Activated T-helper 17 cell treated with anti-CD3 and anti-CD28 coated beads, Interleukin-2, amount 50 U/mL, for 72 hours (primary cell): ENCODE measurements around the gene REV3L. TPM values are rescaled to one million over a fixed set of nuclear protein-coding genes. Genes with fewer than 3 reads are reported as not detected.
A peak's percentile ranks its signal among the peaks of the same experiment; 100 is the strongest.
"Not testable (repeated sequence)": the region's sequence is repeated elsewhere in the genome, so short reads cannot be mapped to it uniquely, and the experiment has no call there.

Source experiments
- ATAC-seq: fragments of 150-1000 bp; cut with Tn5 transposase; replicated peaks from 2 replicates; pipeline ENCODE4 v1.10.0; 2021; ENCODE audit warnings: mild to moderate bottlenecking, moderate library complexity
- H3K27ac Mint-ChIP-seq: one replicate; pipeline ENCODE4 v1.8.0; 2022; ENCODE audit warnings: mixed read lengths
- H3K27me3 Mint-ChIP-seq: one replicate; pipeline ENCODE4 v1.8.0; 2022; ENCODE audit warnings: mixed read lengths
- H3K36me3 Mint-ChIP-seq: one replicate; pipeline ENCODE4 v1.8.0; 2022; ENCODE audit warnings: low read depth, mild to moderate bottlenecking, mixed read lengths
- H3K4me1 Mint-ChIP-seq: one replicate; pipeline ENCODE4 v1.8.0; 2022; ENCODE audit warnings: mixed read lengths
- H3K4me3 Mint-ChIP-seq: one replicate; pipeline ENCODE4 v1.8.0; 2022; ENCODE audit warnings: mild to moderate bottlenecking, mixed read lengths
- H3K9me3 Mint-ChIP-seq: one replicate; pipeline ENCODE4 v1.8.0; 2022; ENCODE audit warnings: mixed read lengths
- total RNA-seq, 2 donors: library from RNA; stranded (reverse); gene quantifications; one replicate each; pipeline ENCODE4 v1.2.3, GENCODE V29; 2022

Gene REV3L
- total RNA-seq, 2 donors from 2014 or later = 20.7 to 23.7 TPM

- Mint-ChIP-seq H3K4me3 (peak overlapping the region; percentile 79), H3K27me3 (peaks cover 11% of the 10 kb centered on the region), H3K9me3 (no peaks in the 10 kb centered on the region), H3K27ac (peak overlapping the region; percentile 86), H3K36me3 (peaks cover 2% of the 10 kb centered on the region), H3K4me1 (peaks cover 12% of the 10 kb centered on the region)
- no peak for ATAC-seq
Observed at GRCh38 chr6:111258615-111259088, 224.4 kb downstream of the REV3L start.

DNA sequence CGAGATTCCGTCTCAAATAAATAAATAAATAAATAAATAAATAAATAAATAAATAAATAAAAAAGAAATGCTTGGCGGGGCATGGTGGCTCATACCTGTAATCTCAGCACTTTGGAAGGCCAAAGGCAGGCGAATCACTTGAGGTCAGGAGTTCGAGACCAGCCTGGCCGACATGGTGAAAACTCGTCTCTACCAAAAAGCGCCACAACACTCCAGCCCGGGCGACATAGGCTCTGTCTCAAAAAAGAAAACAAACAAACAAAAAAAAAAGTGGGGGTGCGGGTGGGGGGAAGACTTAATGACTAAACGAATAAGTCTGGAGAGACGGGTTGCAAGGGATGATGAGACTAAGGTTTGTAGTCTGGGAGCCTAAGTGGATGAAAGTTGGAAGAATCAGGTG, 225.0 kb downstream of the REV3L start:
- ATAC-seq = no peak
- Mint-ChIP-seq H3K27me3 (peaks cover 15% of the 10 kb centered on the region), H3K36me3 (no peaks in the 10 kb centered on the region), H3K4me3 (peak overlapping the region; percentile 79), H3K4me1 (peaks cover 11% of the 10 kb centered on the region), H3K9me3 (no peaks in the 10 kb centered on the region), H3K27ac (peak overlapping the region; percentile 86)

- peaks cover 15% of the 10 kb centered on the region for H3K27me3 Mint-ChIP-seq
- no peak overlapping the region for H3K4me3 Mint-ChIP-seq
- H3K9me3 Mint-ChIP-seq = no peaks in the 10 kb centered on the region
- H3K4me1 Mint-ChIP-seq = peaks cover 11% of the 10 kb centered on the region
- H3K27ac Mint-ChIP-seq = no peak overlapping the region
- no peaks in the 10 kb centered on the region for H3K36me3 Mint-ChIP-seq
- ATAC-seq = no peak
Observed at GRCh38 chr6:111256646-111257045, 226.4 kb downstream of the REV3L start.

DNA sequence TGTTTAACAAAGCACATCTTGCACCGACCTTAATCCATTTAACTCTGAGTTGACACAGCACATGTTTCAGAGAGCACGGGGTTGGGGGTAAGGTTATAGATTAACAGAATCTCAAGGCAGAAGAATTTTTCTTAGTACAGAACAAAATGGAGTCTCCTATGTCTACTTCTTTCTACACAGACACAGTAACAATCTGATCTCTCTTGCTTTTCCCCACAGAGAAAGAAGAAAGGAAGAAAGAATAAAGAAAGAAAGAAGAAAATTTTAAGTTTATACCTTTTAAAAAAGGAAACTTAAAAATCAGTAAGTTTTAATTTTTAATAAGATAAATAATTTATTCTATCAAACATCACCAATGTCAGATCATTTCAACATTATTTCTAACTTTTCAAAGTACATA, 227.2 kb downstream of the REV3L start:
- not testable (repeated sequence) for H3K4me1 Mint-ChIP-seq, H3K9me3 Mint-ChIP-seq, H3K27ac Mint-ChIP-seq, H3K4me3 Mint-ChIP-seq, ATAC-seq, H3K36me3 Mint-ChIP-seq
- H3K27me3 Mint-ChIP-seq = peaks cover 15% of the 10 kb centered on the region

DNA sequence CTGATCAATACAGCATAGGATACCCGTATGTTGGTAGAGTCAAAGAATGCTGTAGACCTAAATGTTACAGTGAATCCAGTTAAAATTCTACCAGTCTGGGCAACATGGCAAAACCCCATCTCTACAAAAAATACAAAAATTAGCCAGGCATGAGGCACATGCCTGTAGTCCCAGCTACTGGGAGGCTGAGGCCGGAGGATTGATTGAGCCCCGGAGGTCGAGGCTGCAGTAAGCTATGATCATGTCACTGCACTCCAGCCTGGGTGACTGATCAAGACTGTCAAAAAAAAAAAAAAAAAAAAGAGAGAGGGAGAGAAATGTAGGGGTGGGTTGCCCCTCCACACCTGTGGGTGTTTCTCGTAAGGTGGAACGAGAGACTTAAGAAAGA, 228.2 kb downstream of the REV3L start:
- H3K27me3 Mint-ChIP-seq = peaks cover 15% of the 10 kb centered on the region
- H3K36me3 Mint-ChIP-seq = no peaks in the 10 kb centered on the region
- no peak overlapping the region for H3K4me3 Mint-ChIP-seq

GRCh38 chr6:111254004-111254778, 228.8 kb downstream of the REV3L start:
- H3K4me1 Mint-ChIP-seq = peaks cover 6% of the 10 kb centered on the region
- no peaks in the 10 kb centered on the region for H3K36me3 Mint-ChIP-seq
- no peak overlapping the region for H3K4me3 Mint-ChIP-seq
- ATAC-seq = no peak
- no peaks in the 10 kb centered on the region for H3K9me3 Mint-ChIP-seq
- H3K27ac Mint-ChIP-seq = no peak overlapping the region
- peaks cover 15% of the 10 kb centered on the region for H3K27me3 Mint-ChIP-seq

More for the DNA sequence above, 228.2 kb downstream of the REV3L start:
- ATAC-seq = no peak
- Mint-ChIP-seq H3K27ac (no peak overlapping the region), H3K4me1 (peaks cover 6% of the 10 kb centered on the region), H3K9me3 (no peaks in the 10 kb centered on the region)

GRCh38 chr6:111252726-111253125, 230.3 kb downstream of the REV3L start:
- H3K27me3 Mint-ChIP-seq = peaks cover 15% of the 10 kb centered on the region
- H3K9me3 Mint-ChIP-seq = no peaks in the 10 kb centered on the region
- no peaks in the 10 kb centered on the region for H3K36me3 Mint-ChIP-seq
- H3K4me1 Mint-ChIP-seq = no peaks in the 10 kb centered on the region
- no peak overlapping the region for H3K27ac Mint-ChIP-seq
- ATAC-seq = no peak
- no peak overlapping the region for H3K4me3 Mint-ChIP-seq

GRCh38 chr6:111250791-111251354, 232.1 kb downstream of the REV3L start:
- peaks cover 15% of the 10 kb centered on the region for H3K27me3 Mint-ChIP-seq
- no peak for ATAC-seq
- H3K4me1 Mint-ChIP-seq = no peaks in the 10 kb centered on the region
- H3K9me3 Mint-ChIP-seq = no peaks in the 10 kb centered on the region
- no peak overlapping the region for H3K4me3 Mint-ChIP-seq
- H3K27ac Mint-ChIP-seq = no peak overlapping the region
- no peaks in the 10 kb centered on the region for H3K36me3 Mint-ChIP-seq

Other genes starting within 250 kb of the REV3L start
- gene TRAF3IP2, start 122.7 kb upstream of the REV3L start, total RNA-seq = 10 to 100 TPM; 36.5 to 63.6 TPM